ENCODE results near the gene MCAM.

GRCh38 chr11:119361941-119362725 lies 45.2 kb upstream of the MCAM start:
- TF ChIP-seq L3MBTL2 (conservative IDR thresholded peaks at IDR 0.05) = no peak
- no peak for TF ChIP-seq BHLHE40 (IDR thresholded peaks at IDR 0.05; ENCODE audit: borderline replicate concordance)
- TF ChIP-seq CTBP1 (IDR thresholded peaks at IDR 0.05; ENCODE audit: borderline replicate concordance) = no peak
- TF ChIP-seq FOXA1 (IDR thresholded peaks at IDR 0.05) = no peak
- no peak for TF ChIP-seq SUZ12 (IDR thresholded peaks at IDR 0.05)
- TF ChIP-seq SP1 (IDR thresholded peaks at IDR 0.05) = no peak
- TF ChIP-seq ZNF384 (IDR thresholded peaks at IDR 0.05) = no peak
